ENCODE results near the gene FGFR3.
"Not testable (repeated sequence)": the region's sequence is repeated elsewhere in the genome, so short reads cannot be mapped to it uniquely, and the experiment has no call there.

The FGFR3 gene

DNA sequence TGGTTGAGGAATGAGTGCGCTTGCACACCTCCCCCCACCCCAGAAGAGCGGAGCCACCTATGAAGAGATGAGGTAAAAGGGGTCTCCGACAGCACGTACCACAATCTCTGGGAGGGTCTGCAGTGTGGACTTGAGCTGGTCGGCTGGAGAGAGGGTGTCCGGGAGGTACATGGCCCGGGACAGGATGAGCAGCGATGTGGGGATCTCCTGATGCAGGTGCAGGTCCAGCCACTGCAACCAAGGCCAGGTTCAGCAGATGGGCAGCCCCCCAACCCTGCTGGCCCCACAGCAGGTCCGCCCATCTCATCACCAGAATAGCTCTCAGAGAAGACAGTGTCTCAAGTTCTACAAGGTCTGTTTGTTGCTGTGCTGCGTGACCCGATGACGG lies 30.4 kb downstream of the FGFR3 start:
- Histone ChIP-seq H3K4me3 (ENCODE audit: low read length) (no peak overlapping the region), H3K9me3 (ENCODE audit: control insufficient read depth, low read length) (no peaks in the 10 kb centered on the region), H3K9ac (ENCODE audit: low read length) (no peak overlapping the region), H3K27me3 (ENCODE audit: control insufficient read depth, insufficient read depth, low read length) (no peaks in the 10 kb centered on the region), H3K4me1 (ENCODE audit: control insufficient read depth, insufficient read depth, low read length) (no peaks in the 10 kb centered on the region), H3K36me3 (ENCODE audit: control insufficient read depth, insufficient read depth, low read length) (peaks cover 15% of the 10 kb centered on the region)

DNA sequence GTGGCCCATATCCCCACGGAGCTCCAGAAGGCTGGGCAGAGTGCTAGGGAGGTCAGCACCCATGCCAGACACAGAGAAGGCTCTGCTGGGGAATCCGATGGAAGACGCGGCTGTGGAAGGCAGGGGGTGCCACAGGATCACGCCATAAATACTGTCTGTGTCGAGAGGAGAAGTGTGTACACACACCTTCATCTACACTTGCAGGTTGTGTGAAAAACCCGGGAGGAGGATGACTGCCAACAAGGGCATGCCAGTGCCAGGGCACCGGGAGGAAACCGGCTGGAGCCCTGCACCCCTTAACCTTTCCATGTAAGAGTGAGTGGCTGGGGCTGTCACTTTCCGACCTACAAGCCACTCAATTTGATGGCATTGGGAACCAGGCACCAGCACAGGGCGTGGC lies 31.7 kb downstream of the FGFR3 start:
- Histone ChIP-seq H3K9me3 (ENCODE audit: control insufficient read depth, low read length) (no peaks in the 10 kb centered on the region), H3K4me1 (ENCODE audit: control insufficient read depth, insufficient read depth, low read length) (no peaks in the 10 kb centered on the region), H3K9ac (ENCODE audit: low read length) (no peak overlapping the region), H3K27me3 (ENCODE audit: control insufficient read depth, insufficient read depth, low read length) (no peaks in the 10 kb centered on the region), H3K4me3 (ENCODE audit: low read length) (no peak overlapping the region), H3K36me3 (ENCODE audit: control insufficient read depth, insufficient read depth, low read length) (peaks cover 15% of the 10 kb centered on the region)

DNA sequence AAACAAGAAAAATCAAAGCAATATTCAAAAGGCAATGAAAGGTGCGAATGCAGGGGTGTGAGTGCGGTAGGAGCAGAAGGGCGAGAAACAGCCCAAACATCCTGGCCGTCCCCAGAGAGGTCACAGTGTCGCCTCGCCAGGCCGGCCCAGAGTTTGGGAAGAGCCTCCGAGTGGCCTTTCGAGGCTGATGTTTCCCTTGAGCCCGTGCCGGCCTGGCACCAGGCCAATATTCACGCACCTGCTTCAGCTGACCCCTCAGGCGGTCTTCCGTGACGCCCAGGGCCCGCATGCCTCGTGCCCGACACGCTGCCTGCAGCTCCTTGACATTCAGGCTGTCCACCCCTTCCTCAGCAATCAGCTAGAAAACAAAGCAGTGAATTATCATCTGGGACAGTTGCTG lies 32.2 kb downstream of the FGFR3 start:
- Histone ChIP-seq H3K36me3 (ENCODE audit: control insufficient read depth, insufficient read depth, low read length) (peaks cover 15% of the 10 kb centered on the region), H3K9ac (ENCODE audit: low read length) (no peak overlapping the region), H3K4me3 (ENCODE audit: low read length) (no peak overlapping the region), H3K9me3 (ENCODE audit: control insufficient read depth, low read length) (no peaks in the 10 kb centered on the region), H3K27me3 (ENCODE audit: control insufficient read depth, insufficient read depth, low read length) (no peaks in the 10 kb centered on the region), H3K4me1 (ENCODE audit: control insufficient read depth, insufficient read depth, low read length) (no peaks in the 10 kb centered on the region)

DNA sequence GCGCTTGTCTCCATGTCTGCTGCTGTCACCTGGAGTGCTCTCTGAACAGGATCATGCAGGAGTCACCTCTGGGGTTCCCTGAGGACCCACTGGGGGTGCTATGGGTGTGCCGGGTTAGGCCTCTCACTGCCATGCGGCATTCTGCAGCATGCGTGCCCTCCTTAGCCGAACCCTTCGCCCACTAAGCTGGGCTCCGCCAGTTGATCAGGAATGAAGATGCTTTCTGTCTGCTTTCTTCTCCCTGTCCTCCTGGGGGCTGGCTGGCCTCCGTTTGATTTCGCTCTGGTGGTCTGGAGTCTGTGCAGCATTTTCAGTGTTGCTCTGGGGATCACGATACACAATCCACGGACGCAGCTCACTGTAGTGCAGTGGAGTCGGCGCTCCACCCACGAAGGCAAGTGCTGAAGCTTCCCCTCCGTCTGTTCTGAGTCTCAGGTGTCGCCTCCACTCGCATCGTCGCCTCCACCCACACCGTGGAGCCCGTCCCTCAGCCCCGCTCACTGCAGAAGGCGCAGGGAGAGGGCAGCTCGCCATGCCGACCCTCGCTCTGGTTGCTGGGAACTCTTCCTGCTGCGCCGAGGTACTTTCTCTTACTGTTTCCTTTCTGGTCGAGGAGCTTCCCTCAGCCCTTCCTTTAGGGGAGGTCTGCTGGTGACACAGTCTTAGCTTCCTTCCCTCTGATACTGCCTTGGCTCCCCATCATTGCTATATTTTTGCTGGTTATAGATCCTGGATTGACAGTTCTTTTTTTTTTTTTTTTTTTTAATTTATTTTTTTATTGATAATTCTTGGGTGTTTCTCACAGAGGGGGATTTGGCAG lies 33.6 kb downstream of the FGFR3 start:
- Histone ChIP-seq H3K27me3 (ENCODE audit: control insufficient read depth, insufficient read depth, low read length) (no peaks in the 10 kb centered on the region), H3K9ac (ENCODE audit: low read length) (no peak overlapping the region), H3K36me3 (ENCODE audit: control insufficient read depth, insufficient read depth, low read length) (peaks cover 12% of the 10 kb centered on the region), H3K4me3 (ENCODE audit: low read length) (no peak overlapping the region), H3K4me1 (ENCODE audit: control insufficient read depth, insufficient read depth, low read length) (no peaks in the 10 kb centered on the region), H3K9me3 (ENCODE audit: control insufficient read depth, low read length) (no peaks in the 10 kb centered on the region)

DNA sequence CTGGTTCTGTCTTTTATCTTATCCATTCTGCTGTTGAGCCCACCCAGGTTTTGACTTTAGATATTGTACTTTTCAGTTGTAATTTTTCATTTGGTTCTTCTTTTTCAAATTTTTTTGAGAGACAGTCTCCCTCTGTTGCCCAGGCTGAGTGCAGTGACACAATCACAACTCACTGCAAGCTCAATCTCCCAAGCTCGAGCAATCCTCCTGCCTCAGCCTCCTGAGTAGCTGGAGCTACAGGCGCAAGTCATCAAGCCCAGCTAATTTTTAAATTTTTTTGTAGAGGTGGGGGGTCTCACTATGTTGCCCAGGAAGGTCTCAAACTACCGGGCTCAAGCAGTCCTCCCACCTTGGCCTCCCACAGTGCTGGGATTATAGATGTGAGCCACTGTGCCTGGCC lies 37.1 kb downstream of the FGFR3 start:
- Histone ChIP-seq H3K9ac (ENCODE audit: low read length) (no peak overlapping the region), H3K4me3 (ENCODE audit: low read length) (no peak overlapping the region), H3K36me3 (ENCODE audit: control insufficient read depth, insufficient read depth, low read length) (peaks cover 11% of the 10 kb centered on the region), H3K9me3 (ENCODE audit: control insufficient read depth, low read length) (no peaks in the 10 kb centered on the region), H3K4me1 (ENCODE audit: control insufficient read depth, insufficient read depth, low read length) (no peaks in the 10 kb centered on the region), H3K27me3 (ENCODE audit: control insufficient read depth, insufficient read depth, low read length) (no peaks in the 10 kb centered on the region)

DNA sequence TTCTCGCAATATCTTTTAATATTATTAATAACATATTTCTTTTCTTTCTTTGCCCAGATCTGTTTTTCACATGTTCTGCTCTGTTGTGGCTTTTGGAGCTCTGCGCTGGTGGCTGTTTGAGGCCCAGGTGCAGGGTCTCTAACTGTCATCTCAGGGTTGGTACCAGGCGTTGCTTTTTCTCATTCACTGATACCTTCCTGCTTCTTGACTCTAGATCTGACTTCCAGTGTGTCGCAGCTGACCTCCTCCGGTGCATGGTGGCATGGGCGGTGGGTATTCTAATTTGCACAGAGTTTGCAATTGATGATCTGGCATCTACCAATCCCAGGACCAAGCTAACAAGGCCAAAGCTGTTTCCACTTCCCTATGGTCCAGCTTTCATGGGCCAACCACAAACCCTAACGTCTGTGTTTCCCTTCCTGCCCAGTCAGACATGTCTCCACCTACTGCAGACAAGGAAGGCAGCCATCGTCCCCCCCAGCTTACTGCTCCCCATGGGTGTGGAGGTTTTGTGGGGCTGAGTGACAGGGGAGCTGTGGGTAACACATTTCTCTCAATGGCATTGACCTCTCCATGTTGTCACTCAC lies 37.6 kb downstream of the FGFR3 start:
- Histone ChIP-seq H3K4me3 (ENCODE audit: low read length) (no peak overlapping the region), H3K4me1 (ENCODE audit: control insufficient read depth, insufficient read depth, low read length) (no peaks in the 10 kb centered on the region), H3K9me3 (ENCODE audit: control insufficient read depth, low read length) (no peaks in the 10 kb centered on the region), H3K9ac (ENCODE audit: low read length) (no peak overlapping the region), H3K27me3 (ENCODE audit: control insufficient read depth, insufficient read depth, low read length) (no peaks in the 10 kb centered on the region), H3K36me3 (ENCODE audit: control insufficient read depth, insufficient read depth, low read length) (peaks cover 11% of the 10 kb centered on the region)

DNA sequence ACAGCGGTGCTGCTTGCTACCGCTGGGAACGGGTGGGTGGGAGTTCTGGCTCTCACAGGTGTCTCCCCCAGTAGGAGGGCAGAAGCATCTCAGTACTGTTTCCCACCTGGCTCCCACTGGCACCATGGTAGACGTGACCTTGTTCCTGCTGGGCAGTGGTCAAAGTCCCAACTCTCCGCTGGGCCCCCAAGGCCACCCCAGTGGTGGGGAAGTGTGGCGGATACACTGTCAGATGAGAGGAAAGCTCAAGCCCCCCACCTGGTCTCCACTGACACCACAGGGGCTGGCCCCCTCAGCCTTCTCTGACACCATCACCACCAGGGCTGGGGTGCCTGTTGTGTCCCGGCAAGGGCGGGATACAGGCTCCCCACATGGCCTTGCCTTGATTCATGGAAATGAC lies 38.2 kb downstream of the FGFR3 start:
- no peak overlapping the region for H3K9ac ChIP-seq (ENCODE audit: low read length)
- no peaks in the 10 kb centered on the region for H3K4me1 ChIP-seq (ENCODE audit: control insufficient read depth, insufficient read depth, low read length)
- H3K27me3 ChIP-seq (ENCODE audit: control insufficient read depth, insufficient read depth, low read length): no peaks in the 10 kb centered on the region
- no peak overlapping the region for H3K4me3 ChIP-seq (ENCODE audit: low read length)
- H3K9me3 ChIP-seq (ENCODE audit: control insufficient read depth, low read length): no peaks in the 10 kb centered on the region
- peaks cover 13% of the 10 kb centered on the region for H3K36me3 ChIP-seq (ENCODE audit: control insufficient read depth, insufficient read depth, low read length)

DNA sequence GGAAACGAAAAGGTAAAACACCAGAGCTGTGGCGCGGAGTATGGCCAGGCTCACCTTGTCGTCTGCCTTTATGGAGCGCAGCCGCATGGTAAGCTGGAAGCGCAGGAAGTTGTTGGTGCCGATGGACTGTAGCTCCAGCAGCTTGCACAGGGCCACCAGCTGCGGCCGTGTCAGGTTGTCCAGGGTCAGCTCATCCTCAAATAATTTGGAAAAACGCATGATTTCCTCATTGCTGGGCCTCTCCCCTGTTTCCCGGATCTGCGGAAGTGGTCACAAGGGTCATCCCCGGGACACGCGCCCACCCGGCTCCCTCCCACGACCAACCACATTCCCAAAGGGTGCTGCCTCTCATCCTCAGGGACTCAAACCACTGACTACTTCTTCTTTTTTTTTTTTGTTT lies 39.6 kb downstream of the FGFR3 start:
- Histone ChIP-seq H3K4me3 (ENCODE audit: low read length) (no peak overlapping the region), H3K9ac (ENCODE audit: low read length) (no peak overlapping the region), H3K36me3 (ENCODE audit: control insufficient read depth, insufficient read depth, low read length) (peaks cover 23% of the 10 kb centered on the region), H3K27me3 (ENCODE audit: control insufficient read depth, insufficient read depth, low read length) (no peaks in the 10 kb centered on the region), H3K4me1 (ENCODE audit: control insufficient read depth, insufficient read depth, low read length) (no peaks in the 10 kb centered on the region), H3K9me3 (ENCODE audit: control insufficient read depth, low read length) (no peaks in the 10 kb centered on the region)

DNA sequence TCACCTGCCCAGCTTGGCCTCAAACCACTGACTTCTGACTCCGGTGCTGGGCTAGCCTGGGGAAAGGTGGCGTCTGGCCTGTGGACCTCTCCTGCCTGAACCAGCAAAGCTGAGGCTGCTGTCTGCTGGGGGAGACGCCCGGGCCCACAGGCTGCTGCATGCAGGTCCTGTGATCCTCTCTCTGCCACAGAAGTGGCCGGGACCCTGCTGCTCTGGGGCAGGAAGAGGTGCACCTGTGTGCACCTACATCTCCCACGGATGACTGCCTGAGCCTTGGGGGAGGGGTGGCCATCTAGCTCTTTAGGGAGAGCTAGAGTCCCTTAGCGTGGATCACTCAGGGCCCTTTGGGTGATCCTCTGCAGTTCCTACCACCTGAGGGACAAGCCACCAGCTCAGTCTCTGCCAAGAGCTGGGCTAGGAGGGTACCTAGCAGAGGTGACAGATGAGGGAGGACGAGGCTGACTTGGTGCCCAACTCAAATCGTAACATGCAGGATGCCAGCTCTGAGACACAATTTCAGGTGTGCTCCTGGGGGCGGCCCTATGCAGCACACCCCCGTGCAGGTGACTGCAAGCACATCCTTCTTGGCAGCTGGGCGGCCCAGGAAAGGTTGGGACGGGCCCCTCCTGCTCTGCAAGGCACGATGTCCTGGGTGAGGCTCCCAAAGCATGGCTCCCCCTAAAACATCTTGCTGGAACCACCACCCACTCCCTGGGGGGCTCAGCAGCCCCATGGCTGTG lies 40.4 kb downstream of the FGFR3 start:
- no peak overlapping the region for H3K9ac ChIP-seq (ENCODE audit: low read length)
- peaks cover 23% of the 10 kb centered on the region for H3K36me3 ChIP-seq (ENCODE audit: control insufficient read depth, insufficient read depth, low read length)
- H3K9me3 ChIP-seq (ENCODE audit: control insufficient read depth, low read length): no peaks in the 10 kb centered on the region
- no peaks in the 10 kb centered on the region for H3K4me1 ChIP-seq (ENCODE audit: control insufficient read depth, insufficient read depth, low read length)
- no peak overlapping the region for H3K4me3 ChIP-seq (ENCODE audit: low read length)
- no peaks in the 10 kb centered on the region for H3K27me3 ChIP-seq (ENCODE audit: control insufficient read depth, insufficient read depth, low read length)

DNA sequence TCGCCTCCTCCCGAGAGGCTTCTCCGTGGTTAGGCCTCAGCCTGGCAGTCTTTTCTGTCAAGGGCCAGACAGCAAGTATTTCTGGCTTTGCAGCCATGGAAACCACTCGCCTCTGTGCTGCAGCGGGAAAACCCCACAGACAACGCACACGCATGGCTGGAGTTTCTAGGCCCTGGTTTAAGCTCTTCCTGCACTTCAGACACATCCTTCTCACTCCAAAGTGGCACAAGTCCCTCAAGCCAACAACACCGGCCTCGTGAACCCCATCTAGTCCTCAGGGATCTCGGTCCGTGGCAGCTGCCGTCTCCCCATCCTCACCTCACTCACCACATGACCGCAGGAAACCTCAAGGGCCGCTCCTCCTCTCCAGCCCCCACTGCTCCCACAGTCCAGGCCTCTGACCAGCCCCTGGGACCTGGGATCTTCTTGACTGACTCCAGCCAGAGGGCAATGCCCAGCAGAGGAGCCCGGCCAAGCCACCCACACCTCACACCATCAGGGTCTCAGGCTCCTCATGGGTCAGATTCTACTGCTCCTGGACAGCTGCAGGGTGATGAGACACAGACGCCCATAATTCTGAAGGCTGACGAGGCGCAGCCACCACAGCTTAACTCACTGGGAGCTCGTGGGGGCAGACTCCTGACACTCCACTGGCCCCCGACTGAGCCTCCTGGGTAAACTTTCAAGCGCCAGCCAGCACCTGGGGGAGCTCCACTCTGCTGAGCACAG lies 41.1 kb downstream of the FGFR3 start:
- no peaks in the 10 kb centered on the region for H3K9me3 ChIP-seq (ENCODE audit: control insufficient read depth, low read length)
- H3K9ac ChIP-seq (ENCODE audit: low read length): no peak overlapping the region
- H3K27me3 ChIP-seq (ENCODE audit: control insufficient read depth, insufficient read depth, low read length): no peaks in the 10 kb centered on the region
- H3K4me3 ChIP-seq (ENCODE audit: low read length): no peak overlapping the region
- peaks cover 26% of the 10 kb centered on the region for H3K36me3 ChIP-seq (ENCODE audit: control insufficient read depth, insufficient read depth, low read length)
- H3K4me1 ChIP-seq (ENCODE audit: control insufficient read depth, insufficient read depth, low read length): peaks cover 4% of the 10 kb centered on the region

DNA sequence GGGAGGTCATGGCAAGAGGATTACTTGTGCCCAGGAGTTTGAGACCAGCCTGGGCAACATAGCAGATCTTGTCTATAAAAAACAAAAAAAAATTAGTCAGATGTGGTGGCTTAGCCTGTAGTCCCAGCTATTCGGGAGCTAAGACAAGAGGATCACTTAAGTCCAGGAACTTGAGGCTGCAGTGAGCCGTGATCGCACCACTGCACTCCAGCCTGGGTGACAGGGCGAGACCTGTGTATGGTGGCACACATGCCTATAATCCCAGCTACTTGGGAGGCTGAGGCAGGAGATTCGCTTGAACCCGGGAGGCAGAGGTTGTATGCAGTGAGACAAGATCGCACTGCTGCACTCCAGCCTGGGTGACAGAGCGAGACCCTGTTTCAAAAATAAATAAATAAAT lies 42.7 kb downstream of the FGFR3 start:
- H3K27me3 ChIP-seq (ENCODE audit: control insufficient read depth, insufficient read depth, low read length); H3K9ac ChIP-seq (ENCODE audit: low read length); H3K9me3 ChIP-seq (ENCODE audit: control insufficient read depth, low read length); H3K4me3 ChIP-seq (ENCODE audit: low read length): not testable (repeated sequence)
- Histone ChIP-seq H3K36me3 (ENCODE audit: control insufficient read depth, insufficient read depth, low read length) (peaks cover 32% of the 10 kb centered on the region), H3K4me1 (ENCODE audit: control insufficient read depth, insufficient read depth, low read length) (peaks cover 12% of the 10 kb centered on the region)

DNA sequence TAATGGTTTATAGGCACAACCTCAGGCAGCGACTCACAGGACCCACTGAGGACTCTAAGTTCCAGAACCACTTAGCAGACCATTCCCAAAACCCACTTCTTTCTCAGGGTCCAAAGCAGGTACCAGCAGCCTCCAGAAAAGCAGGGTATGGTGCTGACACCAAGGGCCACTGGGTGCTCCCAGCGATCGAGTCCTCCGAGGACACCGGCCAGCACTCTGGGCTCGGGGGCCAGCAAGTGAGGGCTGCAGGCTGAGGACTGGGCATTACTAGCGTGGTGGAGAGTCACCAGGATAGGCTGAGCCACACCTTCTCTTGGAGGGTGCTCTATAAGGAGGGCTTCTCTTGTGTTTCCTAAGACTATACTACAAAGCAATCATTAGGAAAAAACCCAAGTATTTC lies 43.6 kb downstream of the FGFR3 start:
- Histone ChIP-seq H3K4me1 (ENCODE audit: control insufficient read depth, insufficient read depth, low read length) (peaks cover 12% of the 10 kb centered on the region), H3K9ac (ENCODE audit: low read length) (no peak overlapping the region), H3K9me3 (ENCODE audit: control insufficient read depth, low read length) (no peaks in the 10 kb centered on the region), H3K27me3 (ENCODE audit: control insufficient read depth, insufficient read depth, low read length) (no peaks in the 10 kb centered on the region), H3K36me3 (ENCODE audit: control insufficient read depth, insufficient read depth, low read length) (peaks cover 32% of the 10 kb centered on the region), H3K4me3 (ENCODE audit: low read length) (no peak overlapping the region)

Data from mucosa of stomach (tissue), 1 donor.